Measurements from ENCODE around the gene ADGRE2. TPM values are rescaled to one million over a fixed set of nuclear protein-coding genes. Genes with fewer than 3 reads are reported as not detected.

ADGRE2 gene
- total RNA-seq, 2 experiments from 2014 or later = 0.11 TPM; not detected in 1

GRCh38 chr19:14728595-14728994, 49.8 kb downstream of the ADGRE2 start:
- CTCF ChIA-PET (ENCODE audit: unreplicated experiment) = no interaction called here
- no TSS peak for BruUV-seq (replicated peaks)
- Histone ChIP-seq H3K27ac (ENCODE audit: low read depth, low read length, poor library complexity, severe bottlenecking) (no peak overlapping the region), H3K9me3 (ENCODE audit: low read length) (peaks cover 12% of the 10 kb centered on the region; the same call in 1 of the 2 replicates), H3K9me2 (ENCODE audit: insufficient read depth, low read length) (no peaks in the 10 kb centered on the region), H3K4me1 (ENCODE audit: insufficient read depth, low read length, poor library complexity, severe bottlenecking) (no peaks in the 10 kb centered on the region), H3K79me2 (ENCODE audit: insufficient read depth, low read depth, low read length) (no peaks in the 10 kb centered on the region), H3K4me3 (ENCODE audit: low read depth, low read length, poor library complexity, severe bottlenecking) (no peak overlapping the region), H2AFZ (ENCODE audit: low read length) (no peak overlapping the region), H3K4me2 (ENCODE audit: low read length) (no peak overlapping the region), H4K20me1 (ENCODE audit: insufficient read depth, low read length) (no peaks in the 10 kb centered on the region), H3K36me3 (ENCODE audit: insufficient read depth, low read length) (no peaks in the 10 kb centered on the region)
- POLR2A ChIA-PET = no interaction called here
- TF ChIP-seq EZH2phosphoT487 (IDR thresholded peaks at IDR 0.05; ENCODE audit: borderline replicate concordance, low read depth, low read length) = no peak
- no peak for TF ChIP-seq CTCF (conservative IDR thresholded peaks at IDR 0.05; ENCODE audit: low read length)
- intact Hi-C loops (cut with micrococcal nuclease; ENCODE audit: unreplicated experiment) = no loop called here
- DNase-seq (ENCODE audit: low spot score) = no peak

- H4K20me1 ChIP-seq (ENCODE audit: insufficient read depth, low read length) = no peaks in the 10 kb centered on the region
- H3K79me2 ChIP-seq (ENCODE audit: insufficient read depth, low read depth, low read length) = no peaks in the 10 kb centered on the region
- no peak overlapping the region for H2AFZ ChIP-seq (ENCODE audit: low read length)
- H3K4me3 ChIP-seq (ENCODE audit: low read depth, low read length, poor library complexity, severe bottlenecking) = no peak overlapping the region
- POLR2A ChIA-PET = interaction anchor here (0.7 kb wide), 1 partner anchor 1090 kb away, joined by 4 read pairs; no protein-coding TSS in a partner anchor
- no peaks in the 10 kb centered on the region for H3K4me1 ChIP-seq (ENCODE audit: insufficient read depth, low read length, poor library complexity, severe bottlenecking)
- no peaks in the 10 kb centered on the region for H3K9me2 ChIP-seq (ENCODE audit: insufficient read depth, low read length)
- CTCF ChIA-PET (ENCODE audit: unreplicated experiment) = no interaction called here
- intact Hi-C loops (cut with micrococcal nuclease; ENCODE audit: unreplicated experiment) = no loop called here
- H3K4me2 ChIP-seq (ENCODE audit: low read length) = no peak overlapping the region
- H3K9me3 ChIP-seq (ENCODE audit: low read length) = peaks cover 40% of the 10 kb centered on the region; the same call in 1 of the 2 replicates
- BruUV-seq (replicated peaks) = no TSS peak
- no peak overlapping the region for H3K27ac ChIP-seq (ENCODE audit: low read depth, low read length, poor library complexity, severe bottlenecking)
- peaks cover 25% of the 10 kb centered on the region for H3K36me3 ChIP-seq (ENCODE audit: insufficient read depth, low read length)
- no peak for DNase-seq (ENCODE audit: low spot score)
- TF ChIP-seq CTCF (conservative IDR thresholded peaks at IDR 0.05; ENCODE audit: low read length) (no peak), EZH2phosphoT487 (IDR thresholded peaks at IDR 0.05; ENCODE audit: borderline replicate concordance, low read depth, low read length) (no peak)
Observed at GRCh38 chr19:14722127-14722526, 56.2 kb downstream of the ADGRE2 start.

GRCh38 chr19:14719162-14719561, 59.2 kb downstream of the ADGRE2 start:
- CTCF ChIA-PET (ENCODE audit: unreplicated experiment) = no interaction called here
- Histone ChIP-seq H3K36me3 (ENCODE audit: insufficient read depth, low read length) (peaks cover 46% of the 10 kb centered on the region), H3K27ac (ENCODE audit: low read depth, low read length, poor library complexity, severe bottlenecking) (no peak overlapping the region), H3K4me1 (ENCODE audit: insufficient read depth, low read length, poor library complexity, severe bottlenecking) (no peaks in the 10 kb centered on the region), H2AFZ (ENCODE audit: low read length) (no peak overlapping the region), H4K20me1 (ENCODE audit: insufficient read depth, low read length) (no peaks in the 10 kb centered on the region), H3K79me2 (ENCODE audit: insufficient read depth, low read depth, low read length) (no peaks in the 10 kb centered on the region), H3K9me2 (ENCODE audit: insufficient read depth, low read length) (no peaks in the 10 kb centered on the region), H3K4me2 (ENCODE audit: low read length) (no peak overlapping the region), H3K9me3 (ENCODE audit: low read length) (peaks cover 39% of the 10 kb centered on the region; the same call in 1 of the 2 replicates), H3K4me3 (ENCODE audit: low read depth, low read length, poor library complexity, severe bottlenecking) (no peak overlapping the region)
- no TSS peak for BruUV-seq (replicated peaks)
- DNase-seq (ENCODE audit: low spot score) = no peak
- intact Hi-C loops (cut with micrococcal nuclease; ENCODE audit: unreplicated experiment) = no loop called here
- TF ChIP-seq EZH2phosphoT487 (IDR thresholded peaks at IDR 0.05; ENCODE audit: borderline replicate concordance, low read depth, low read length) (no peak), CTCF (conservative IDR thresholded peaks at IDR 0.05; ENCODE audit: low read length) (no peak)
- POLR2A ChIA-PET = no interaction called here

All from OCI-LY7 (cell line).